Spleen (tissue), 7 donors: ENCODE measurements around the gene PMP22.

ENCODE experiments used
- CTCF ChIP-seq, 11 experiments: fragments of 200-600 bp in 7 of 11; fragments of 450-650 bp in 4 of 11; sonication (generic) in 4 of 11; IDR thresholded peaks in 8 of 11; conservative IDR thresholded peaks in 3 of 11; 1 replicate in 7 of 11; 2 replicates in 4 of 11; pipeline versions ENCODE4 v1.4.0 to v1.8.0; 2016 to 2021; ENCODE audit warnings: antibody characterized with exemption in 11 of 11, inconsistent platforms in 4 of 11, mild to moderate bottlenecking in 1 of 11
- POLR2A ChIP-seq, 3 donors: fragments of 450-650 bp; IDR thresholded peaks; one replicate each; pipeline ENCODE4 v1.5.1; 2017; ENCODE audit warnings: antibody characterized with exemption in 3 of 3, mild to moderate bottlenecking in 1 of 3
- POLR2AphosphoS5 ChIP-seq, 3 donors: sonication (generic); formaldehyde crosslinking; IDR thresholded peaks; one replicate each; pipeline ENCODE4 v1.5.1; 2017; ENCODE audit warnings: antibody characterized with exemption in 3 of 3
- donor health status: DM: no; HTN: no; CAD: no; lungs with moderate emphysema.
- donor health status: DM: no; HTN: no; CAD: no.
- donor health status: DM: no; HTN: no; CAD: no.

GRCh38 chr17:15267996-15268395 is 2.9 kb upstream of the PMP22 start:
- TF ChIP-seq CTCF (IDR thresholded peaks at IDR 0.05 in 8 of 11, conservative IDR thresholded peaks at IDR 0.05 in 3 of 11) (no peak), POLR2A (IDR thresholded peaks at IDR 0.05) (no peak), POLR2AphosphoS5 (IDR thresholded peaks at IDR 0.05) (no peak)
